K562 (cell line): ENCODE data around the gene FAM117A. TPM values are rescaled to one million over a fixed set of nuclear protein-coding genes. Genes with fewer than 3 reads are reported as not detected.

Experiments used
- AFF4 ChIP-seq: sonication (generic); formaldehyde crosslinking; IDR thresholded peaks from 2 replicates; pipeline ENCODE4 v1.8.0; 2023; ENCODE audit warnings: mild to moderate bottlenecking, missing genetic modification reagents
- BRF2 ChIP-seq: IDR thresholded peaks from 3 replicates; pipeline ENCODE4 v1.6.1; 2011; ENCODE audit warnings: borderline replicate concordance, mild to moderate bottlenecking; ENCODE audit not compliant: insufficient read length, insufficient read depth
- KAT2B ChIP-seq: IDR thresholded peaks from one replicate; pipeline ENCODE4 v1.6.1; 2012; ENCODE audit warnings: low read depth, mild to moderate bottlenecking, control low read depth, inconsistent platforms, low read length, moderate library complexity
- PBX2 ChIP-seq, 2 experiments: IDR thresholded peaks in 1 of 2; conservative IDR thresholded peaks in 1 of 2; 2 replicates each; pipeline ENCODE4 v1.6.1; 2016; ENCODE audit warnings: low read depth in 2 of 2, mild to moderate bottlenecking in 1 of 2, missing compliant biosample characterization in 1 of 2, missing genetic modification characterization in 1 of 2, moderate library complexity in 1 of 2
- TBP ChIP-seq: optimal IDR thresholded peaks from 2 replicates; pipeline ENCODE3; 2011; ENCODE audit warnings: low read depth, low read length, improper control_type of control experiment
- ZNF318 ChIP-seq, 2 experiments: fragments of 450-650 bp; IDR thresholded peaks; 2 replicates each; pipeline ENCODE4 v1.6.1; 2016; ENCODE audit warnings: mild to moderate bottlenecking in 2 of 2, borderline replicate concordance in 1 of 2, low read depth in 1 of 2, moderate library complexity in 1 of 2
- polyA plus RNA-seq, 8 experiments: library from polyadenylated mRNA; depleted of rRNA in 4 of 8; stranded (reverse) in 5 of 8; unstranded in 3 of 8; fragments of >200 nt; fragmentation: Nextera tagmentation in 2 of 8; fragmentation: Illumina TruSeq in 1 of 8; extraction: Ambion mirVana in 2 of 8; extraction: Trizol in 1 of 8; gene quantifications; 2 replicates each; pipeline versions ENCODE4 v1.2.1 to v1.2.3, GENCODE V29; 2011 to 2014; ENCODE audit warnings: inconsistent platforms in 1 of 8, missing spikeins in 1 of 8
- total RNA-seq, 7 experiments: library from RNA; depleted of rRNA in 6 of 7; stranded (reverse); fragments of >200 nt in 6 of 7; fragmentation: Illumina TruSeq in 2 of 7; extraction: Trizol in 2 of 7; gene quantifications; 2 replicates each; pipeline versions ENCODE4 v1.2.1 to v1.2.3, GENCODE V29; 2011 to 2021; ENCODE audit warnings: low replicate concordance in 1 of 7

FAM117A gene
- total and polyA plus RNA-seq, 9 of the 15 experiments (the other 6 are each of a cell fraction or from before 2014, with no cell fraction given) = 3.1 to 79.7 (median 36.6) TPM

GRCh38 chr17:49708515-49709183 is 55.3 kb downstream of the FAM117A start (continued):
- 0 out of 2 replicates have a peak, but pooled peaks have one; percentile 57 for TF ChIP-seq AFF4
- TF ChIP-seq TBP = no peak
- TF ChIP-seq KAT2B = no peak
- no peak for TF ChIP-seq BRF2
- 0 out of 4 replicates have a peak, but pooled peaks of 1 of the 2 experiments have one; percentile 3 for TF ChIP-seq ZNF318 (IDR thresholded peaks at IDR 0.05; ENCODE audit: borderline replicate concordance in 1 of 2, low read depth in 1 of 2)
- no peak for TF ChIP-seq PBX2 (CRISPR knock-in tag; IDR thresholded peaks at IDR 0.05; ENCODE audit: low read depth)
- TF ChIP-seq PBX2 (tag; conservative IDR thresholded peaks at IDR 0.05; ENCODE audit: low read depth) = no peak
